Activated B cell treated with CpG ODN at 0.5 μM for 24 hours (primary cell): Measurements from ENCODE around the gene CRHR1. TPM values are rescaled to one million over a fixed set of nuclear protein-coding genes. Genes with fewer than 3 reads are reported as not detected.

Experiments
- ATAC-seq: fragments of 200-7000 bp; cut with Tn5 transposase; one replicate; pipeline ENCODE4 v1.10.0; 2021; ENCODE audit warnings: low read depth, mild to moderate bottlenecking, moderate library complexity
- CTCF ChIA-PET: fragments of 350-600 bp; sonication (Branson Sonifier 250); formaldehyde crosslinking; loops from one replicate; lab custom pipeline; 2021; ENCODE audit warnings: antibody characterized with exemption; lab: Charles Lee
- POLR2A ChIA-PET: fragments of 350-600 bp; sonication (Branson Sonifier 250); formaldehyde crosslinking; loops from one replicate; lab custom pipeline; 2021; ENCODE audit warnings: antibody characterized with exemption; lab: Charles Lee
- DNase-seq: peaks from one replicate; pipeline ENCODE4 v3.0.0; 2022
- H3K27ac Mint-ChIP-seq: one replicate; pipeline ENCODE4 v1.8.0; 2020; ENCODE audit warnings: mixed read lengths
- H3K27me3 Mint-ChIP-seq: one replicate; pipeline ENCODE4 v1.8.0; 2021; ENCODE audit warnings: mixed read lengths
- H3K36me3 Mint-ChIP-seq: one replicate; pipeline ENCODE4 v1.8.0; 2021; ENCODE audit warnings: low read depth, mixed read lengths
- H3K4me1 Mint-ChIP-seq: one replicate; pipeline ENCODE4 v1.8.0; 2021; ENCODE audit warnings: mixed read lengths
- H3K4me3 Mint-ChIP-seq: one replicate; pipeline ENCODE4 v1.8.0; 2020; ENCODE audit warnings: mild to moderate bottlenecking, mixed read lengths
- H3K9me3 Mint-ChIP-seq: one replicate; pipeline ENCODE4 v1.8.0; 2020; ENCODE audit warnings: mixed read lengths
- intact Hi-C: fragments of 100-400 bp; cut with micrococcal nuclease; formaldehyde crosslinking; loops from one replicate; pipeline ENCODE4 v1.15.1; 2024
- total RNA-seq: library from RNA; stranded (reverse); gene quantifications from 2 replicates; pipeline ENCODE4 v1.2.3, GENCODE V29; 2022
- TF ChIP-seq, protein P1 (sequence below): fragments of 200-600 bp; IDR thresholded peaks from one replicate; pipeline ENCODE4 v1.8.0; 2022; ENCODE audit warnings: antibody characterized with exemption, mild to moderate bottlenecking

The CRHR1 gene
- total RNA-seq: not detected in 2 replicates

- TF ChIP-seq, protein P1, sequence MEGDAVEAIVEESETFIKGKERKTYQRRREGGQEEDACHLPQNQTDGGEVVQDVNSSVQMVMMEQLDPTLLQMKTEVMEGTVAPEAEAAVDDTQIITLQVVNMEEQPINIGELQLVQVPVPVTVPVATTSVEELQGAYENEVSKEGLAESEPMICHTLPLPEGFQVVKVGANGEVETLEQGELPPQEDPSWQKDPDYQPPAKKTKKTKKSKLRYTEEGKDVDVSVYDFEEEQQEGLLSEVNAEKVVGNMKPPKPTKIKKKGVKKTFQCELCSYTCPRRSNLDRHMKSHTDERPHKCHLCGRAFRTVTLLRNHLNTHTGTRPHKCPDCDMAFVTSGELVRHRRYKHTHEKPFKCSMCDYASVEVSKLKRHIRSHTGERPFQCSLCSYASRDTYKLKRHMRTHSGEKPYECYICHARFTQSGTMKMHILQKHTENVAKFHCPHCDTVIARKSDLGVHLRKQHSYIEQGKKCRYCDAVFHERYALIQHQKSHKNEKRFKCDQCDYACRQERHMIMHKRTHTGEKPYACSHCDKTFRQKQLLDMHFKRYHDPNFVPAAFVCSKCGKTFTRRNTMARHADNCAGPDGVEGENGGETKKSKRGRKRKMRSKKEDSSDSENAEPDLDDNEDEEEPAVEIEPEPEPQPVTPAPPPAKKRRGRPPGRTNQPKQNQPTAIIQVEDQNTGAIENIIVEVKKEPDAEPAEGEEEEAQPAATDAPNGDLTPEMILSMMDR: no peak
- CTCF ChIA-PET: no interaction called here
- Mint-ChIP-seq H3K27ac (no peak within 1 kb of the TSS), H3K4me3 (peak within 1 kb of the TSS; percentile 73), H3K27me3 (peaks cover 57% of the 10 kb centered on the region), H3K9me3 (no peaks in the 10 kb centered on the region), H3K4me1 (peaks cover 11% of the 10 kb centered on the region), H3K36me3 (no peaks in the 10 kb centered on the region)
- POLR2A ChIA-PET: interaction anchor here (0.6 kb wide), 1 partner anchor 1740 kb away, joined by 3 read pairs; no protein-coding TSS in a partner anchor
- ATAC-seq (no peak), DNase-seq (peak; percentile 22)
- intact Hi-C loops: loop anchor here (10.0 kb wide), 2 partner anchors 90 to 480 kb away; no protein-coding TSS in a partner anchor
These were observed at the start of gene CRHR1 for GRCh38 chr17:45784293-45784740. CRHR1 (plus strand) TSS chr17:45784320; CDS start chr17:45784545, 225 bp downstream.

DNA sequence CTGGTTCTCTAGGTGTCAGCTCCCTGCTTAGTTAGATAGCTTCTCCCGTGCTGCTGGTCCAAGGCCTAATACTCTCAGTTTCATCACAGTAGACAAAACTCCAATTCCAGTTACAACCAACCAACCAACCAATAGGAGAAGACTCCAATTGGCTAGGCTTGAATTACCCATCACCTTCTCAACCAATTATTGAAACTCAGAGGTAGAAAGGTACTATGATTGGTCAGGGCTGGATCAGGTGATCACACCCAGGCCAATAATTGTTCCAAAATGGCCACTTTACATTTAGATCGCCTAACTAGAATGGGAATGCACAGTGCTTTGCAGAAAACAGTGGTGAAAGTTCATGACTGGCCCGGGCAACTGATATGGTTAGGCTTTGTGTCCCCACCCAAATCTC is 49.5 kb upstream of the CRHR1 start:
- intact Hi-C loops: no loop called here
- Mint-ChIP-seq H3K36me3 (no peaks in the 10 kb centered on the region), H3K27ac (no peak overlapping the region), H3K27me3 (peaks cover 20% of the 10 kb centered on the region), H3K4me1 (no peaks in the 10 kb centered on the region), H3K9me3 (peaks cover 9% of the 10 kb centered on the region), H3K4me3 (no peak overlapping the region)
- CTCF ChIA-PET: no interaction called here
- no peak for DNase-seq
- POLR2A ChIA-PET: no interaction called here
- no peak for ATAC-seq
- TF ChIP-seq, protein P1: no peak

DNA sequence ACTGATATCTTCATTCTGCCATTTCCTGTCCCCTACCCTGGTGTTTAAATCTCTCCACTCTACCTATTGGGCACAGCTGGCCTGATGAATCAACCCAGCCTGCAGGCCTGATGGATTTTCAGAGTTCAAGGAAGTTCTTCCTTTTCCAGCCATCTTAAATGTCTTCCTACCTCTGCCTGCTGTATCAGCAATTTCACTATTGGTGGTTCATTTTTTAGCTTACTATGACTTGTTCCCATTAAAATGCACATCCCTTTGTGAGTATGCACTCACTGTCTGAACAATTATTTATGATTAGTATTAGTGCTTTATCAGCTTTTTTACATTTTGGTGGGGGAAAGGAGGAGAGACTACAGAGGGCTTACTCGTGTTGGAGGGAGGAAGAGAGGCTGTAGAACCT is 48.6 kb upstream of the CRHR1 start:
- POLR2A ChIA-PET: no interaction called here
- intact Hi-C loops: no loop called here

GRCh38 chr17:45739786-45740185 is 44.3 kb upstream of the CRHR1 start:
- peaks cover 25% of the 10 kb centered on the region for H3K27me3 Mint-ChIP-seq
- H3K4me1 Mint-ChIP-seq: no peaks in the 10 kb centered on the region
- no peak for DNase-seq
- H3K9me3 Mint-ChIP-seq: no peaks in the 10 kb centered on the region
- intact Hi-C loops: no loop called here
- CTCF ChIA-PET: no interaction called here
- TF ChIP-seq, protein P1: no peak
- no peak overlapping the region for H3K27ac Mint-ChIP-seq
- H3K36me3 Mint-ChIP-seq: no peaks in the 10 kb centered on the region
- ATAC-seq: no peak
- no peak overlapping the region for H3K4me3 Mint-ChIP-seq
- POLR2A ChIA-PET: no interaction called here

More for the DNA sequence above, 48.6 kb upstream of the CRHR1 start:
- H3K36me3 Mint-ChIP-seq: no peaks in the 10 kb centered on the region
- no peak overlapping the region for H3K27ac Mint-ChIP-seq
- CTCF ChIA-PET: no interaction called here
- peaks cover 20% of the 10 kb centered on the region for H3K27me3 Mint-ChIP-seq
- TF ChIP-seq, protein P1: no peak
- H3K9me3 Mint-ChIP-seq: peaks cover 9% of the 10 kb centered on the region
- no peaks in the 10 kb centered on the region for H3K4me1 Mint-ChIP-seq
- no peak overlapping the region for H3K4me3 Mint-ChIP-seq
- ATAC-seq (no peak), DNase-seq (no peak)

DNA sequence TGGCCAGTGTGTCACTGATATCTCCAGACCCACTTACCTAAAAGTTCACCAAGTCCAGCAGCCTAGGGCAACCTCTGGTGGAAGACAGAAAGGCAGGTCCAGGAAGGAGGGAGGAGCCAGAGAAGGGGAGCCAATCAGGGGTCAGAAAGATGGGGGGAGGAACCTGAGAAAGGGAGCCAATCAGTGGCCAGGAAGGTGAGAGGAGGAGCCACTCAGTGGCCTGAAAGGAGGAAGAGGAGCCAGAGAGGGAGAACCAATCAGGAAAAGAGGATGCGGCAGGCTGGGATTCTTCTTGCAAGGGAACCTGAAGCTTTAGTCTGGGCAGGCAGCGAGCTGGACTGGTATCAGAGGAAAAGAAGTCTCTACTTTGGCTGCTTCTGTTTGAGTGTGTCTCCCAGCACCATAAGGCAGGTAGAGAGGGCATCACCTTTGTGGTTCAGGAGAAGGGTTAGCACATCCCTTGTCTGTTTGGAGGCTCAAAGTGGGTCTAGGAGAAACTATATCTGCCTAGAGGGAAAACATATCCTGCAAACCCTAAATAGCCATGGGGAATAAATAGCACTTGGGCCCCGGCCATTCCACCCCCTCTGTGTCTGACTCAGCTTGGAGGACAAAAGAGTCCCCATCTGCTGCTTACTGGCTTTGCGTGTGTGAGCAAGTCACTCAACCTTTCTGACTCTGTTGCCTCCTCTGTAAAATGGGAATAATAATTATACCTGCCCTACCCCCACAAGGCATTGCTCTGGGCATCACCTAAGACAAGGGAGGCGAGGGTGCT is 43.4 kb upstream of the CRHR1 start:
- Mint-ChIP-seq H3K36me3 (no peaks in the 10 kb centered on the region), H3K4me1 (no peaks in the 10 kb centered on the region), H3K4me3 (peak overlapping the region; percentile 19), H3K9me3 (no peaks in the 10 kb centered on the region), H3K27ac (no peak overlapping the region), H3K27me3 (peaks cover 30% of the 10 kb centered on the region)
- TF ChIP-seq, protein P1: no peak
- ATAC-seq: peak; percentile 47
- intact Hi-C loops: no loop called here
- POLR2A ChIA-PET: no interaction called here
- DNase-seq: no peak
- CTCF ChIA-PET: no interaction called here
